PC-9 (cell line): Measurements from ENCODE around the gene C14orf132.

ENCODE experiments used
- CTCF ChIP-seq: fragments of 200-600 bp; sonication (generic); conservative IDR thresholded peaks from 2 replicates; pipeline ENCODE4 v1.6.1; 2017; ENCODE audit warnings: mixed run types, antibody characterized with exemption, mild to moderate bottlenecking, moderate library complexity
- EZH2 ChIP-seq: fragments of 200-600 bp; sonication (generic); IDR thresholded peaks from 2 replicates; pipeline ENCODE4 v1.8.0; 2017; ENCODE audit warnings: antibody characterized with exemption, low read depth

GRCh38 chr14:96029089-96029645 is 10.0 kb upstream of the C14orf132 start:
- TF ChIP-seq CTCF (no peak), EZH2 (no peak)
